PC-3 (cell line): Measurements from ENCODE around the gene CDK11A. TPM values are rescaled to one million over a fixed set of nuclear protein-coding genes. Genes with fewer than 3 reads are reported as not detected.

Source experiments
- ATAC-seq: fragments of 200-7000 bp; cut with Tn5 transposase; 2 replicates; pipeline ENCODE4 v1.9.1; 2020; ENCODE audit warnings: mild to moderate bottlenecking, moderate library complexity
- BruUV-seq: library from RNA; stranded (reverse); fragments of 400-500 nt; replicated peaks from 2 replicates; lab custom pipeline; 2021; lab: Mats Ljungman, UMichigan
- CTCF ChIA-PET: fragments of 300-600 bp; sonication (Branson Sonifier 250); formaldehyde crosslinking; loops from one replicate; lab custom pipeline; 2022; ENCODE audit warnings: antibody characterized with exemption; lab: Charles Lee
- POLR2A ChIA-PET: fragments of 300-600 bp; sonication (Branson Sonifier 250); formaldehyde crosslinking; loops from one replicate; lab custom pipeline; 2022; ENCODE audit warnings: antibody characterized with exemption; ENCODE audit not compliant: unreplicated experiment; lab: Charles Lee
- DNase-seq: peaks from one replicate; pipeline ENCODE4 v3.0.0-alpha.2; 2015
- H2AFZ ChIP-seq: fragments of 300-600 bp; sonication (generic); 2 replicates; pipeline ENCODE4 v1.6.0; 2016; ENCODE audit warnings: antibody characterized with exemption, low read length
- H3F3A ChIP-seq: fragments of 300-600 bp; sonication (generic); one replicate; pipeline ENCODE4 v1.6.0; 2017; ENCODE audit warnings: antibody characterized with exemption, low read length, control low read depth, mild to moderate bottlenecking; ENCODE audit not compliant: unreplicated experiment
- H3K27ac ChIP-seq: fragments of 300-600 bp; sonication (generic); 2 replicates; pipeline ENCODE4 v1.5.1; 2016; ENCODE audit warnings: mild to moderate bottlenecking, low read length
- H3K27me3 ChIP-seq: fragments of 300-600 bp; sonication (generic); 2 replicates; pipeline ENCODE4 v1.6.1; 2016; ENCODE audit warnings: low read length, mixed read lengths
- H3K36me3 ChIP-seq: fragments of 300-600 bp; sonication (generic); 2 replicates; pipeline ENCODE4 v1.6.1; 2016; ENCODE audit warnings: low read depth, mixed run types, low read length, mixed read lengths
- H3K4me1 ChIP-seq: fragments of 300-600 bp; sonication (generic); 2 replicates; pipeline ENCODE4 v1.5.1; 2016; ENCODE audit warnings: low read length; ENCODE audit not compliant: insufficient read depth
- H3K4me2 ChIP-seq: fragments of 300-600 bp; sonication (generic); 2 replicates; pipeline ENCODE4 v1.6.0; 2016; ENCODE audit warnings: low read length
- H3K4me3 ChIP-seq: fragments of 300-600 bp; sonication (generic); 2 replicates; pipeline ENCODE4 v1.5.1; 2016; ENCODE audit warnings: mild to moderate bottlenecking, low read length, mixed read lengths
- H3K79me2 ChIP-seq: fragments of 300-600 bp; sonication (generic); 2 replicates; pipeline ENCODE4 v1.6.1; 2017; ENCODE audit warnings: low read length, mixed read lengths
- H3K9ac ChIP-seq: fragments of 300-600 bp; sonication (generic); 2 replicates; pipeline ENCODE4 v1.6.0; 2016; ENCODE audit warnings: mild to moderate bottlenecking, low read length
- H3K9me2 ChIP-seq: fragments of 300-600 bp; sonication (generic); replicated peaks from 2 replicates; pipeline ENCODE4 v1.6.1; 2016; ENCODE audit warnings: mixed run types, low read length, mixed read lengths
- H3K9me3 ChIP-seq: fragments of 300-600 bp; sonication (generic); 2 replicates; pipeline ENCODE4 v1.6.1; 2016; ENCODE audit warnings: low read length, mixed read lengths
- H4K20me1 ChIP-seq: fragments of 300-600 bp; sonication (generic); 2 replicates; pipeline ENCODE4 v1.6.1; 2016; ENCODE audit warnings: low read length, mixed read lengths
- EZH2 ChIP-seq: fragments of 300-600 bp; sonication (generic); IDR thresholded peaks from one replicate; pipeline ENCODE4 v1.6.1; 2017; ENCODE audit warnings: antibody characterized with exemption, mild to moderate bottlenecking, low read length; ENCODE audit not compliant: unreplicated experiment
- EZH2phosphoT487 ChIP-seq: fragments of 300-600 bp; sonication (generic); IDR thresholded peaks from 2 replicates; pipeline ENCODE4 v1.6.1; 2018; ENCODE audit warnings: mild to moderate bottlenecking, antibody characterized with exemption, low read length, borderline replicate concordance
- intact Hi-C: fragments of 100-400 bp; cut with micrococcal nuclease; formaldehyde crosslinking; loops from 2 replicates; pipeline ENCODE4 v1.9.0; 2023
- total RNA-seq: library from RNA; depleted of rRNA; stranded (reverse); fragments of >200 nt; gene quantifications from 2 replicates; pipeline ENCODE4 v1.2.3, GENCODE V29; 2014
- TF ChIP-seq, protein P1 (sequence below): fragments of 300-600 bp; sonication (generic); conservative IDR thresholded peaks from 2 replicates; pipeline ENCODE4 v1.5.1; 2017; ENCODE audit warnings: antibody characterized with exemption, low read depth, mild to moderate bottlenecking, low read length

The CDK11A gene
- total RNA-seq, 1 experiment from 2014 or later = 11.6 TPM

DNA sequence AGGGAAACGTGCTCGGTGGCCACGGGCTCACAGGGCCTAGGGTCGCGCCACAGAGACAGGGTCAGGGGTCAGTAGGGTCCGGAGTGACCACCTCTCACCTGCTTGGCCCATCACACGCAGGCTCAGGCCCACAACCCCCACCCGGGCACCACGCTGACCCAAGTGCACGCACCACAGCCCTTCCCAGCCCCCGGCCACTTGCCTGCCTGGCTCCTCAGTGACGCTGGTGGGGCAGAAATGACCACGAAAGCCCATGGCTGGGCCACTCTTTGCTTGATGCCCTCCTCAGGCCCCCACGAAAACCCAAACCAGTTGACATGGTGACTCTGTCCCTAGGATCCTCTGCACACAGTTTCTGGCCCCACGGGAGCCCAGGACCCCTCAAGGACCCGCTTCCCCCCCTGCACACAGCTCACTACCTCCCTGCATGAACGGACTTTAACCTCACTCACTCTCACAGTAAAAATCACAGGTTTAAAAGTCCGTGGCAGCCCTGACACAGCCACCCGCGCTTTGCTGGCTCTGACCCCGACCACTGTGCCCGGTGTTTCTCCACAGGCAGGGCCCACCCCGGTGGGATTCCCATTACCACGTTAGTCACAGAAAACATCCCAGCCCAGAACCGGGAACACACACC is 33.4 kb upstream of the CDK11A start:
- Histone ChIP-seq H3K36me3 (peaks cover 74% of the 10 kb centered on the region), H3K4me2 (peak overlapping the region; percentile 56; the same call in 1 of the 2 replicates), H3K27me3 (no peaks in the 10 kb centered on the region), H3K9me3 (no peaks in the 10 kb centered on the region), H3K4me1 (peaks cover 27% of the 10 kb centered on the region), H3F3A (no peaks in the 10 kb centered on the region), H3K27ac (peak overlapping the region; percentile 78), H2AFZ (no peak overlapping the region), H3K9ac (no peak overlapping the region), H4K20me1 (peaks cover 13% of the 10 kb centered on the region), H3K4me3 (no peak overlapping the region), H3K9me2 (no peaks in the 10 kb centered on the region), H3K79me2 (peaks cover 48% of the 10 kb centered on the region)
- TF ChIP-seq EZH2 (no peak), EZH2phosphoT487 (no peak)
- TF ChIP-seq, protein P1, sequence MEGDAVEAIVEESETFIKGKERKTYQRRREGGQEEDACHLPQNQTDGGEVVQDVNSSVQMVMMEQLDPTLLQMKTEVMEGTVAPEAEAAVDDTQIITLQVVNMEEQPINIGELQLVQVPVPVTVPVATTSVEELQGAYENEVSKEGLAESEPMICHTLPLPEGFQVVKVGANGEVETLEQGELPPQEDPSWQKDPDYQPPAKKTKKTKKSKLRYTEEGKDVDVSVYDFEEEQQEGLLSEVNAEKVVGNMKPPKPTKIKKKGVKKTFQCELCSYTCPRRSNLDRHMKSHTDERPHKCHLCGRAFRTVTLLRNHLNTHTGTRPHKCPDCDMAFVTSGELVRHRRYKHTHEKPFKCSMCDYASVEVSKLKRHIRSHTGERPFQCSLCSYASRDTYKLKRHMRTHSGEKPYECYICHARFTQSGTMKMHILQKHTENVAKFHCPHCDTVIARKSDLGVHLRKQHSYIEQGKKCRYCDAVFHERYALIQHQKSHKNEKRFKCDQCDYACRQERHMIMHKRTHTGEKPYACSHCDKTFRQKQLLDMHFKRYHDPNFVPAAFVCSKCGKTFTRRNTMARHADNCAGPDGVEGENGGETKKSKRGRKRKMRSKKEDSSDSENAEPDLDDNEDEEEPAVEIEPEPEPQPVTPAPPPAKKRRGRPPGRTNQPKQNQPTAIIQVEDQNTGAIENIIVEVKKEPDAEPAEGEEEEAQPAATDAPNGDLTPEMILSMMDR = no peak
- ChIA-PET POLR2A (no interaction called here), CTCF (no interaction called here)
- BruUV-seq = no TSS peak
- ATAC-seq (no peak), DNase-seq (peak; percentile 0)
- intact Hi-C loops = loop anchor here (5.0 kb wide), 1 partner anchor 150 kb away; no protein-coding TSS in a partner anchor

DNA sequence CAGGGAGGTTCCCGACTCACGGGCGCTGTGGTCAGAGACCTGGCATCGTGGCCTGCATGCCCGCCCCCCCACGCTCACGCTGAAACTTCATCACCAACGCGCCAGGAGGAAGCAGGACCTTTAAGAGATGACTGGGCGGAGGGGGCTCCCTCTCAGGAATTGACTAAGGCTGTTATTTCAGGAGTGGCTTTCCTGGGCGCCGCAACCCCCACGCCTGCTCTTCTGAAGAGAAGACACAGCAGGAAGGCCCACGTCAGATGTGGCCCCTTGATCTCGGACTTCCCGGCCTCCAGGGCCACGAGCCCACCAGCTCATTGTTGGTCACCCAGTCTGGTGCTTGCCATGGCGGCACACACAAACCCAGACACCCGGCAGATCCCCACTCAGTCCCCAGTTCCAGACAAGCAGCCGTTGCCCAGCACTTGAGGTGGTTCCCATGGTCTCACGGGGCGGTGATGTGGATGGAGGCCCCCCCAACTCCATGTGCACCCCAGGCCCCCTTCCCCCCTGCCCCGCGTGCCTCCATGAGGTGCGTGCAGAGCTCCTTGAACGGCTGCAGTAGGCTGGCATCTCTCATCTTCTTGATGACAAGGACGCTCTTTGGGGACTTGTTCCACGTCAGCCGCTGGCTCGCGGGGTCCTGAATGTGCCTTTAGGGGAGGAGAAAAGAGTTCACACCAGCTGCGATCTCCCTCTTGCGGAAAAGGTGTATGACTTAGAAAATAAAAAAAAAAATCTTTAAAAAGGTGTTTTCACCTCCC is 32.7 kb upstream of the CDK11A start:
- no peaks in the 10 kb centered on the region for H3K9me2 ChIP-seq
- H4K20me1 ChIP-seq = peaks cover 6% of the 10 kb centered on the region
- peaks cover 41% of the 10 kb centered on the region for H3K79me2 ChIP-seq
- DNase-seq (peak; percentile 1), ATAC-seq (no peak)
- H3K4me3 ChIP-seq = no peak overlapping the region
- H3K27ac ChIP-seq = no peak overlapping the region
- peaks cover 24% of the 10 kb centered on the region for H3K4me1 ChIP-seq
- ChIA-PET POLR2A (no interaction called here), CTCF (no interaction called here)
- no peak overlapping the region for H2AFZ ChIP-seq
- TF ChIP-seq EZH2phosphoT487 (no peak), EZH2 (no peak)
- TF ChIP-seq, protein P1 = no peak
- intact Hi-C loops = loop anchor here (5.0 kb wide), 1 partner anchor 150 kb away; no protein-coding TSS in a partner anchor
- no TSS peak for BruUV-seq
- no peaks in the 10 kb centered on the region for H3K27me3 ChIP-seq
- H3K4me2 ChIP-seq = no peak overlapping the region
- H3K9me3 ChIP-seq = no peaks in the 10 kb centered on the region
- H3K9ac ChIP-seq = no peak overlapping the region
- peaks cover 69% of the 10 kb centered on the region for H3K36me3 ChIP-seq
- H3F3A ChIP-seq = no peaks in the 10 kb centered on the region

DNA sequence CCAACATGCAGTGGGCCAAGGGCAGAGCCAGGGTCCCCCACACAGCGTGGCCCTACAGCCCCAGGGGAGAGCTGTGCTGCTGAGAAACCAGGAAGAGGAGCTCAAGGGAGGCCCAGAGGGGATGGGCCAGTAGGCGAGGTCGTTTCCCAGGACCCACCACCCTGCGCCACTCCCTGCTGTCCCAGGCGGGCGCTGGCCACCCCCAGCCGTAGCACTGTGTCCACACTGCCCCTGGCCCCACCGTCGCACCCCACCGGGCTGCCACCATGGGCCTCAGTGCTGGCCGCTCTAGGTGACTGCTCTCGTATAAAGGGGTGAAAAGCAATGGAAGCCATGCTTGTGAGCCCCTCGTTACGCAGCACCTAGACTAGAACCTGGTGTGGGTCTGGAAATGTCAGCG is 31.7 kb upstream of the CDK11A start:
- H3K4me1 ChIP-seq = peaks cover 24% of the 10 kb centered on the region
- H3F3A ChIP-seq = no peaks in the 10 kb centered on the region
- no peak overlapping the region for H2AFZ ChIP-seq
- peaks cover 5% of the 10 kb centered on the region; the same call in 1 of the 2 replicates for H4K20me1 ChIP-seq
- intact Hi-C loops = loop anchor here (5.0 kb wide), 1 partner anchor 151 kb away; no protein-coding TSS in a partner anchor
- no peaks in the 10 kb centered on the region for H3K27me3 ChIP-seq
- H3K36me3 ChIP-seq = peaks cover 60% of the 10 kb centered on the region
- ChIA-PET CTCF (no interaction called here), POLR2A (no interaction called here)
- no TSS peak for BruUV-seq
- ATAC-seq = no peak
- TF ChIP-seq, protein P1 = no peak
- TF ChIP-seq EZH2phosphoT487 (no peak), EZH2 (no peak)
- H3K79me2 ChIP-seq = peaks cover 33% of the 10 kb centered on the region
- H3K4me2 ChIP-seq = no peak overlapping the region
- no peak overlapping the region for H3K27ac ChIP-seq
- no peak overlapping the region for H3K9ac ChIP-seq
- H3K4me3 ChIP-seq = no peak overlapping the region
- DNase-seq = no peak
- H3K9me2 ChIP-seq = no peaks in the 10 kb centered on the region
- no peaks in the 10 kb centered on the region for H3K9me3 ChIP-seq
